C4-2B (cell line): ENCODE results near the gene P3H3.

Experiments
- H3K27ac ChIP-seq: fragments of 450-650 bp; 2 replicates; pipeline ENCODE4 v1.5.1; 2017
- ZFX ChIP-seq: fragments of 450-650 bp; IDR thresholded peaks from 2 replicates; pipeline ENCODE4 v1.6.1; 2017
- TF ChIP-seq, protein P1 (sequence below): fragments of 450-650 bp; conservative IDR thresholded peaks from 2 replicates; pipeline ENCODE4 v1.5.1; 2017; ENCODE audit warnings: mild to moderate bottlenecking

Gene P3H3

GRCh38 chr12:6799147-6799546 lies 29.1 kb upstream of the P3H3 start:
- TF ChIP-seq, protein P1, sequence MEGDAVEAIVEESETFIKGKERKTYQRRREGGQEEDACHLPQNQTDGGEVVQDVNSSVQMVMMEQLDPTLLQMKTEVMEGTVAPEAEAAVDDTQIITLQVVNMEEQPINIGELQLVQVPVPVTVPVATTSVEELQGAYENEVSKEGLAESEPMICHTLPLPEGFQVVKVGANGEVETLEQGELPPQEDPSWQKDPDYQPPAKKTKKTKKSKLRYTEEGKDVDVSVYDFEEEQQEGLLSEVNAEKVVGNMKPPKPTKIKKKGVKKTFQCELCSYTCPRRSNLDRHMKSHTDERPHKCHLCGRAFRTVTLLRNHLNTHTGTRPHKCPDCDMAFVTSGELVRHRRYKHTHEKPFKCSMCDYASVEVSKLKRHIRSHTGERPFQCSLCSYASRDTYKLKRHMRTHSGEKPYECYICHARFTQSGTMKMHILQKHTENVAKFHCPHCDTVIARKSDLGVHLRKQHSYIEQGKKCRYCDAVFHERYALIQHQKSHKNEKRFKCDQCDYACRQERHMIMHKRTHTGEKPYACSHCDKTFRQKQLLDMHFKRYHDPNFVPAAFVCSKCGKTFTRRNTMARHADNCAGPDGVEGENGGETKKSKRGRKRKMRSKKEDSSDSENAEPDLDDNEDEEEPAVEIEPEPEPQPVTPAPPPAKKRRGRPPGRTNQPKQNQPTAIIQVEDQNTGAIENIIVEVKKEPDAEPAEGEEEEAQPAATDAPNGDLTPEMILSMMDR: no peak
- TF ChIP-seq ZFX: no peak

GRCh38 chr12:6807170-6807569 lies 21.0 kb upstream of the P3H3 start:
- H3K27ac ChIP-seq: no peak overlapping the region
- TF ChIP-seq, protein P1: no peak
- TF ChIP-seq ZFX: no peak

More at GRCh38 chr12:6799147-6799546, 29.1 kb upstream of the P3H3 start:
- no peak overlapping the region for H3K27ac ChIP-seq

DNA sequence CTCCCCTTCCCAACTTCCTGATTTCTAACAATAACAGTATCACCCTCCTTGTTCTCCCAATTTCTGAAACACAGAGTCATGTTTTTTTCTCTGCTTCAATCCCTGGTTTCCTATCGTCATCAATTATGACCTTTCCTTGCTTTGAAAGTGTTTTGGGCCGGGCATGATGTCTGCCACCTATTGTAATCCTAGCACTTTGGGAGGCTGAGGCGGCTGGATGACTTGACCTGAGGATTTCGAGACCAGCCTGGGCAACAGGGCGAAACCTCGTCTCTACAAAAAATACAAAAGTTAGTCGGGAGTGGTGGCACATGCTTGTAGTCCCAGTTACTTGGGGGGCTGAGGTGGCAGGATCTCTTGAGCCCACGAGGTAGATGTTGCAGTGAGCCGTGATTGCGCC lies 19.2 kb upstream of the P3H3 start:
- H3K27ac ChIP-seq: no peak overlapping the region
- no peak for TF ChIP-seq ZFX

GRCh38 chr12:6810758-6811157 lies 17.4 kb upstream of the P3H3 start:
- no peak overlapping the region for H3K27ac ChIP-seq

DNA sequence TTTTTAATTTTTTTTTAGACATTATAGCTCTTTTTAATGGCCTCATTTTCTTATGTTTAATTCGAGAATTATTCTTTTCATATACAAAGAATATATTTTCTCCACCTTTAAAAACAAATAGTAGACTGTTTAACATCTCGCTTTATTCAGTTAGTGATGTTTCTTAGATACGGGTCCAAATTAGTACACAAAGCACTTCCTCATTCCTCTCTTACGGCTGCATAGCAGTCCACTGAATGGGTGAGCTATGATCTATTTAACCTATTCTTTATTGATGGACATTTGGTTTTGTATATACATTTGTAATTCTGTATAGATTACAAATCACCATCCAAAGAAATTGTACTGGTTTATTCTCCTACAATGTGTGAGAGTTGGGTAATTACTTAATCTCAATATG lies 14.8 kb upstream of the P3H3 start:
- TF ChIP-seq, protein P1: no peak
- no peak for TF ChIP-seq ZFX

More at GRCh38 chr12:6810758-6811157, 17.4 kb upstream of the P3H3 start:
- TF ChIP-seq, protein P1: no peak

GRCh38 chr12:6816598-6816997 lies 11.6 kb upstream of the P3H3 start:
- no peak overlapping the region for H3K27ac ChIP-seq
- TF ChIP-seq, protein P1: no peak
- TF ChIP-seq ZFX: no peak

More for the DNA sequence above, 14.8 kb upstream of the P3H3 start:
- no peak overlapping the region for H3K27ac ChIP-seq

DNA sequence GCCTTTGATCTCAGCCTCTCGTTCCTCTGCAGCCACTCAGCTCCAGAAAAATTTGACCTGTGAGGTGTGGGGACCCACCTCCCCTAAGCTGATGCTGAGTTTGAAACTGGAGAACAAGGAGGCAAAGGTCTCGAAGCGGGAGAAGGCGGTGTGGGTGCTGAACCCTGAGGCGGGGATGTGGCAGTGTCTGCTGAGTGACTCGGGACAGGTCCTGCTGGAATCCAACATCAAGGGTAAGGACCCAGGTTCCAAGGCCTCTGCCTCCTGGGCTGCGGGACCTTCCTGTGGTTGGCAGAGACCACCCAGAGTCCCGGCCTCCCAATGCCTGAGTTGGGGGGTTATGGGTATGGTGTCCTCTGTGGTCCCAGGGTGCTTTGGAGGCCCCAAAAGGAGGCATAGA lies 11.1 kb upstream of the P3H3 start:
- TF ChIP-seq, protein P1: no peak
- TF ChIP-seq ZFX: no peak
- no peak overlapping the region for H3K27ac ChIP-seq

DNA sequence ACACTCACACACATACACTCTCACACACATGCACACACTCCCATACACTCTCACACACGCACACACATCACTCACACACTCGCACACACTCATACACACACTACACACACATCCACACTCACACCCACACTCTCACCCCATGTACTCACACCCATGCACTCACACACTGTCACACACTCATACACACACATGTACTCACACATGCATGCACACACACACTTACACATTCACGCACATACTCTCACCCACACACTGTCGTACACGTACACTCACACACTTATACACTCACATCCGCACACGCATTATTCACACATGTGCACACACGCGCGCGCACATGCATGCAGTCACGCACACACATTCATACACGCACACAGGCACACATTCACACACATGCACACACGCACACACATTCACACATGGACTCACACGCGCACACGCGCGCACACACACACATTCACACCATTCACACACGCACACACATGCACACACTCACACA lies 10.5 kb upstream of the P3H3 start:
- H3K27ac ChIP-seq: no peak overlapping the region
- TF ChIP-seq, protein P1: no peak
- no peak for TF ChIP-seq ZFX
